Mucosa of gallbladder (tissue), 1 donor: Measurements from ENCODE around the gene MED12. TPM values are rescaled to one million over a fixed set of nuclear protein-coding genes. Genes with fewer than 3 reads are reported as not detected.

Experiments used
- DNase-seq: peaks from one replicate; pipeline ENCODE4 v3.0.0-alpha.2; 2020; ENCODE audit warnings: low spot score
- total RNA-seq: library from RNA; stranded (reverse); gene quantifications from one replicate; pipeline ENCODE4 v1.2.1, GENCODE V29; 2021
- donor health status: DM: no; HTN: no; CAD: no.

The MED12 gene
- total RNA-seq, 1 donor from 2014 or later: 43.2 TPM

GRCh38 chrX:71107245-71107644, 11.2 kb upstream of the MED12 start:
- DNase-seq: no peak

GRCh38 chrX:71107762-71108360, 10.5 kb upstream of the MED12 start:
- DNase-seq: no peak

GRCh38 chrX:71109051-71109450, 9.3 kb upstream of the MED12 start:
- DNase-seq: no peak

GRCh38 chrX:71111141-71111843, 7.1 kb upstream of the MED12 start, which contains the start of gene IL2RG:
Gene IL2RG, minus strand, starts transcription at chrX:71111577. Its CDS starts 38 bp downstream, at chrX:71111539.
- peak; percentile 21 for DNase-seq

GRCh38 chrX:71111921-71112431, 6.4 kb upstream of the MED12 start:
- no peak for DNase-seq

GRCh38 chrX:71117358-71117757, 1.0 kb upstream of the MED12 start:
- DNase-seq: no peak

- no peak for DNase-seq
Observed at GRCh38 chrX:71118985-71119535, 664 bp downstream of the MED12 start.

GRCh38 chrX:71128166-71128833, 9.9 kb downstream of the MED12 start:
- no peak for DNase-seq

GRCh38 chrX:71128915-71129765, 10.7 kb downstream of the MED12 start:
- DNase-seq: peak; percentile 56

GRCh38 chrX:71131510-71131909, 13.1 kb downstream of the MED12 start:
- no peak for DNase-seq

- no peak for DNase-seq
Observed at GRCh38 chrX:71140440-71140839, 22.0 kb downstream of the MED12 start.

- DNase-seq: peak; percentile 46
Observed at GRCh38 chrX:71143508-71143907, 25.1 kb downstream of the MED12 start.

- no peak for DNase-seq
Observed at GRCh38 chrX:71144651-71145050, 26.3 kb downstream of the MED12 start, which contains the start of gene NLGN3. Gene NLGN3, plus strand, starts transcription at chrX:71144841. Its CDS starts 2,909 bp downstream, at chrX:71147750.

GRCh38 chrX:71147496-71148277, 29.3 kb downstream of the MED12 start:
- no peak for DNase-seq

GRCh38 chrX:71148278-71148663, 29.9 kb downstream of the MED12 start:
- DNase-seq: no peak

GRCh38 chrX:71151366-71151765, 33.0 kb downstream of the MED12 start:
- no peak for DNase-seq

GRCh38 chrX:71154196-71154595, 35.8 kb downstream of the MED12 start:
- DNase-seq: no peak

- no peak for DNase-seq
Observed at GRCh38 chrX:71154641-71155040, 36.2 kb downstream of the MED12 start.

- DNase-seq: no peak
Observed at GRCh38 chrX:71158603-71159002, 40.2 kb downstream of the MED12 start.

GRCh38 chrX:71159335-71159734, 40.9 kb downstream of the MED12 start:
- no peak for DNase-seq

GRCh38 chrX:71160475-71160874, 42.1 kb downstream of the MED12 start:
- DNase-seq: no peak
